Fibroblast of lung (primary cell): Measurements from ENCODE around the gene WDR27.

Source experiments
- EZH2 ChIP-seq: IDR thresholded peaks from 2 replicates; pipeline ENCODE4 v1.5.1; 2012; ENCODE audit warnings: low read length, control low read depth, mild to moderate bottlenecking; ENCODE audit errors: missing control alignments
- TF ChIP-seq, protein P1 (sequence below), 2 donors: IDR thresholded peaks in 1 of 2; conservative IDR thresholded peaks in 1 of 2; 1 replicate in 1 of 2; 2 replicates in 1 of 2; pipeline ENCODE4 v1.5.1; 2011 to 2012; ENCODE audit warnings: low read length in 2 of 2, control low read depth in 1 of 2, inconsistent platforms in 1 of 2, low read depth in 1 of 2, mild to moderate bottlenecking in 1 of 2

DNA sequence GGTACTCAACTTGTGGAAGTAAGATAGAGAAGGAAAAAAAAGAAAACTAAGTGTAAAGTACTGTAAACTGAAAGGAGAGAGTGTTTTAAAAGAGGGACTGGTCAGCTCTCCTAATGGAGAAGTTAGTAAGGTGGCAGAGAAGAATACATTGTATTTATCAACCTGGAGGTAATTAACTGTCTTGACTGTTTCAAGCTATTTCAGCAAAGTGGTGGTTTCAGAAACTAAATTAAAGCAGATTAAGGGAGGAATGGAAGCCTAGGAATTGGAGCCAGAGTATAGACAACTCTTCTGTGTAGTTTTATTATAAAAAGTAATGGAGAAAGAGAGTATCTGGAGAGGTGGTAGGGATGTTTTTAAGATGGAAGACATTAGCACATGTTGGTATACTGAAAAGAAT is 25.1 kb upstream of the WDR27 start:
- TF ChIP-seq, protein P1, sequence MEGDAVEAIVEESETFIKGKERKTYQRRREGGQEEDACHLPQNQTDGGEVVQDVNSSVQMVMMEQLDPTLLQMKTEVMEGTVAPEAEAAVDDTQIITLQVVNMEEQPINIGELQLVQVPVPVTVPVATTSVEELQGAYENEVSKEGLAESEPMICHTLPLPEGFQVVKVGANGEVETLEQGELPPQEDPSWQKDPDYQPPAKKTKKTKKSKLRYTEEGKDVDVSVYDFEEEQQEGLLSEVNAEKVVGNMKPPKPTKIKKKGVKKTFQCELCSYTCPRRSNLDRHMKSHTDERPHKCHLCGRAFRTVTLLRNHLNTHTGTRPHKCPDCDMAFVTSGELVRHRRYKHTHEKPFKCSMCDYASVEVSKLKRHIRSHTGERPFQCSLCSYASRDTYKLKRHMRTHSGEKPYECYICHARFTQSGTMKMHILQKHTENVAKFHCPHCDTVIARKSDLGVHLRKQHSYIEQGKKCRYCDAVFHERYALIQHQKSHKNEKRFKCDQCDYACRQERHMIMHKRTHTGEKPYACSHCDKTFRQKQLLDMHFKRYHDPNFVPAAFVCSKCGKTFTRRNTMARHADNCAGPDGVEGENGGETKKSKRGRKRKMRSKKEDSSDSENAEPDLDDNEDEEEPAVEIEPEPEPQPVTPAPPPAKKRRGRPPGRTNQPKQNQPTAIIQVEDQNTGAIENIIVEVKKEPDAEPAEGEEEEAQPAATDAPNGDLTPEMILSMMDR (conservative IDR thresholded peaks at IDR 0.05 in 1 of 2, IDR thresholded peaks at IDR 0.05 in 1 of 2; ENCODE audit: low read depth in 1 of 2, low read length in 2 of 2) = no peak
- no peak for TF ChIP-seq EZH2
